Hepatocyte (in vitro differentiated cells): Measurements from ENCODE around the gene CYSRT1. TPM values are rescaled to one million over a fixed set of nuclear protein-coding genes. Genes with fewer than 3 reads are reported as not detected.

Source experiments
- DNase-seq: peaks from one replicate; pipeline ENCODE4 v3.0.0-alpha.2; 2016; ENCODE audit warnings: low spot score
- H2AFZ ChIP-seq: fragments of 200-600 bp; sonication (generic); 2 replicates; pipeline ENCODE4 v1.6.0; 2016; ENCODE audit warnings: antibody characterized with exemption, mild to moderate bottlenecking
- H3K27ac ChIP-seq: fragments of 200-600 bp; sonication (generic); 2 replicates; pipeline ENCODE4 v1.5.1; 2016; ENCODE audit warnings: mild to moderate bottlenecking
- H3K27me3 ChIP-seq: fragments of 200-600 bp; sonication (generic); 2 replicates; pipeline ENCODE4 v1.6.1; 2016
- H3K36me3 ChIP-seq: fragments of 200-600 bp; sonication (generic); replicated peaks from 2 replicates; pipeline ENCODE4 v1.5.1; 2016; ENCODE audit warnings: low read depth; ENCODE audit not compliant: insufficient read depth
- H3K4me1 ChIP-seq: fragments of 200-600 bp; sonication (generic); 2 replicates; pipeline ENCODE4 v1.5.1; 2016; ENCODE audit warnings: mild to moderate bottlenecking, moderate library complexity; ENCODE audit not compliant: insufficient read depth
- H3K4me2 ChIP-seq: fragments of 200-600 bp; sonication (generic); 2 replicates; pipeline ENCODE4 v1.6.0; 2016
- H3K4me3 ChIP-seq: fragments of 200-600 bp; sonication (generic); 2 replicates; pipeline ENCODE4 v1.5.1; 2016; ENCODE audit warnings: mild to moderate bottlenecking
- H3K79me2 ChIP-seq: fragments of 200-600 bp; sonication (generic); 2 replicates; pipeline ENCODE4 v1.6.0; 2017; ENCODE audit warnings: mild to moderate bottlenecking
- H3K9me2 ChIP-seq: fragments of 200-600 bp; sonication (generic); replicated peaks from 2 replicates; pipeline ENCODE4 v1.6.0; 2017; ENCODE audit warnings: mild to moderate bottlenecking; ENCODE audit not compliant: insufficient read depth
- H3K9me3 ChIP-seq: fragments of 200-600 bp; sonication (generic); 2 replicates; pipeline ENCODE4 v1.5.1; 2016; ENCODE audit warnings: low read depth, mild to moderate bottlenecking
- H4K20me1 ChIP-seq: fragments of 200-600 bp; sonication (generic); 2 replicates; pipeline ENCODE4 v1.6.0; 2016; ENCODE audit warnings: mild to moderate bottlenecking; ENCODE audit not compliant: insufficient read depth, poor library complexity, severe bottlenecking
- EZH2 ChIP-seq: fragments of 200-600 bp; sonication (generic); IDR thresholded peaks from 2 replicates; pipeline ENCODE4 v1.6.1; 2016; ENCODE audit warnings: antibody characterized with exemption, mild to moderate bottlenecking, borderline replicate concordance
- EZH2phosphoT487 ChIP-seq: fragments of 200-600 bp; sonication (generic); IDR thresholded peaks from one replicate; pipeline ENCODE4 v1.6.1; 2018; ENCODE audit warnings: antibody characterized with exemption, mild to moderate bottlenecking, low read depth, moderate library complexity; ENCODE audit not compliant: unreplicated experiment, severe bottlenecking
- WGBS: methylation state at CpG from one replicate; pipeline ENCODE4 v1.1.6; 2016; ENCODE audit warnings: low lambda C conversion rate; ENCODE audit errors: missing lambda C conversion rate; 5-methylcytosine and 5-hydroxymethylcytosine counted together
- polyA plus RNA-seq: library from polyadenylated mRNA; unstranded; fragments of >200 nt; fragmentation: Nextera tagmentation; extraction: Ambion mirVana; gene quantifications from 2 replicates; pipeline ENCODE4 v1.2.1, GENCODE V29; 2016
- total RNA-seq: library from RNA; depleted of rRNA; stranded (reverse); fragments of >200 nt; gene quantifications from 2 replicates; pipeline ENCODE4 v1.2.3, GENCODE V29; 2014
- TF ChIP-seq, protein P1 (sequence below): fragments of 200-600 bp; sonication (generic); IDR thresholded peaks from 2 replicates; pipeline ENCODE4 v1.5.1; 2016; ENCODE audit warnings: antibody characterized with exemption, mild to moderate bottlenecking; ENCODE audit not compliant: poor library complexity

CYSRT1 gene
- total and polyA plus RNA-seq, 2 experiments from 2014 or later, result 1.4 to 2.1 TPM

DNA sequence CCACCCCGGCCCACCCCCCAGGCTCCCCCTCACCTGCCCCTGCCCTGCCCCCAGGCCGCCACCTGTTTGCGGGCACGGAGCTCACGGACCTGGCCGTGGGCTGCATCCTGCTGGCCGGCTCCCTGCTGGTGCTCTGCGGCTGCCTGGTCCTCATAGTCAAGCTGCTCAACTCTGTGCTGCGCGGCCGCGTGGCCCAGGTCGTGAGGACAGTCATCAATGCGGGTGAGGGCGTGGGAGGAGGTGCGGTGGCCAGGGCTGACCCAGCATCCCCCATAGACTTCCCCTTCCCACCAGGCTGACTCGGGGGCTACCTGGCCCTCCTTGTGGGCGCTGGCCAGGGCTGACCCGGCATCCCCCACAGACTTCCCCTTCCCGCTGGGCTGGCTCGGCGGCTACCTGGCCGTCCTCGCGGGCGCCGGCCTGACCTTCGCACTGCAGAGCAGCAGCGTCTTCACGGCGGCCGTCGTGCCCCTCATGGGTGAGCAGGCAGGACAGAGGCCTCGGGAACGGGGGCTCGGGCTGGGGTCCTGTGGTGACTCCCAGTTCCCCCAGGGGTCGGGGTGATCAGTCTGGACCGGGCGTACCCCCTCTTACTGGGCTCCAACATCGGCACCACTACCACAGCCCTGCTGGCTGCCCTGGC, 9.2 kb downstream of the CYSRT1 start:
- peaks cover 41% of the 10 kb centered on the region for H3K4me1 ChIP-seq
- no peaks in the 10 kb centered on the region for H3K27me3 ChIP-seq
- no peak overlapping the region for H3K27ac ChIP-seq
- H3K9me3 ChIP-seq, result no peaks in the 10 kb centered on the region
- H3K36me3 ChIP-seq, result no peaks in the 10 kb centered on the region
- peaks cover 26% of the 10 kb centered on the region for H3K79me2 ChIP-seq
- H3K9me2 ChIP-seq, result no peaks in the 10 kb centered on the region
- H3K4me3 ChIP-seq, result no peak overlapping the region
- TF ChIP-seq EZH2phosphoT487 (no peak), EZH2 (no peak)
- TF ChIP-seq, protein P1, sequence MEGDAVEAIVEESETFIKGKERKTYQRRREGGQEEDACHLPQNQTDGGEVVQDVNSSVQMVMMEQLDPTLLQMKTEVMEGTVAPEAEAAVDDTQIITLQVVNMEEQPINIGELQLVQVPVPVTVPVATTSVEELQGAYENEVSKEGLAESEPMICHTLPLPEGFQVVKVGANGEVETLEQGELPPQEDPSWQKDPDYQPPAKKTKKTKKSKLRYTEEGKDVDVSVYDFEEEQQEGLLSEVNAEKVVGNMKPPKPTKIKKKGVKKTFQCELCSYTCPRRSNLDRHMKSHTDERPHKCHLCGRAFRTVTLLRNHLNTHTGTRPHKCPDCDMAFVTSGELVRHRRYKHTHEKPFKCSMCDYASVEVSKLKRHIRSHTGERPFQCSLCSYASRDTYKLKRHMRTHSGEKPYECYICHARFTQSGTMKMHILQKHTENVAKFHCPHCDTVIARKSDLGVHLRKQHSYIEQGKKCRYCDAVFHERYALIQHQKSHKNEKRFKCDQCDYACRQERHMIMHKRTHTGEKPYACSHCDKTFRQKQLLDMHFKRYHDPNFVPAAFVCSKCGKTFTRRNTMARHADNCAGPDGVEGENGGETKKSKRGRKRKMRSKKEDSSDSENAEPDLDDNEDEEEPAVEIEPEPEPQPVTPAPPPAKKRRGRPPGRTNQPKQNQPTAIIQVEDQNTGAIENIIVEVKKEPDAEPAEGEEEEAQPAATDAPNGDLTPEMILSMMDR, result no peak
- no peak for DNase-seq
- peak overlapping the region; percentile 82 for H3K4me2 ChIP-seq
- no peaks in the 10 kb centered on the region for H4K20me1 ChIP-seq
- WGBS, result 88% methylated on average over 38 of the region's 40 CpGs
- H2AFZ ChIP-seq, result no peak overlapping the region

DNA sequence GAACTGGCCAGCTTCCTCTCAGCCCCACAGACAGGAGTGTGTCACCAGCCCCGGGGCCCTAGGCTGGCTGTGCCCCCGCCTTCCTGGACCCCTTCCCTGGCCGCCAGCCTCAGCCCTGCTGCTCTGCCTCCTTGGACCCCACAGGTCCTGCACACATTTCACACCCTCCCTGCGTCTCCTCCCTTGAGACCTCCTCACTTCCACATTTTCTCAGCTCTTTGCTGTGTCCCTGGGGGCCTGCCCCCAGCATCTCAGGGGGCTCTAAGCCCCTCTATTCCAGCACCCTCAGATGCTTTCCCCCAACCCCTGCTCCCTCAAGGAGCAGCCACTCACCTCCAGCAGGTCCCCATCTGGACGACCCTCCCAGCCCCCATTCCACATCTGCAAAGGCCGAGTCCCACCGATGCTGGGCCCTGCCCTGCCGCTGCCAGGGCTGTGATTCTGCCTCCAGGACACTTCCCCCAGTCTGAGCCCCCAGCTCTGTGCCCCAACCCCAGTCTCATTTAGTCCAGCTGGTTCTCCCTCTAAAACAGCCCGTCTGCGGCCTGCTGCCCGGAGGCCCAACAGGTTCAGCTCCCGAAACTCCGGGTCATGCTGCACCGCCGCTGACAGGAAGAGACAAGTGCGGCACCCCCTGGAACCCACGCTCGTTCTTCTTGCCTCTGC, 9.9 kb downstream of the CYSRT1 start:
- peaks cover 33% of the 10 kb centered on the region for H3K79me2 ChIP-seq
- H3K4me2 ChIP-seq, result peak overlapping the region; percentile 82
- no peak overlapping the region for H3K4me3 ChIP-seq
- no peak for TF ChIP-seq EZH2
- no peak for DNase-seq
- no peak overlapping the region for H2AFZ ChIP-seq
- H3K27ac ChIP-seq, result no peak overlapping the region
- no peaks in the 10 kb centered on the region for H3K9me3 ChIP-seq
- H3K9me2 ChIP-seq, result no peaks in the 10 kb centered on the region
- H3K27me3 ChIP-seq, result no peaks in the 10 kb centered on the region
- 85% methylated on average over 17 of the region's 18 CpGs for WGBS
- peaks cover 40% of the 10 kb centered on the region for H3K4me1 ChIP-seq
- no peaks in the 10 kb centered on the region for H3K36me3 ChIP-seq
- no peaks in the 10 kb centered on the region for H4K20me1 ChIP-seq

DNA sequence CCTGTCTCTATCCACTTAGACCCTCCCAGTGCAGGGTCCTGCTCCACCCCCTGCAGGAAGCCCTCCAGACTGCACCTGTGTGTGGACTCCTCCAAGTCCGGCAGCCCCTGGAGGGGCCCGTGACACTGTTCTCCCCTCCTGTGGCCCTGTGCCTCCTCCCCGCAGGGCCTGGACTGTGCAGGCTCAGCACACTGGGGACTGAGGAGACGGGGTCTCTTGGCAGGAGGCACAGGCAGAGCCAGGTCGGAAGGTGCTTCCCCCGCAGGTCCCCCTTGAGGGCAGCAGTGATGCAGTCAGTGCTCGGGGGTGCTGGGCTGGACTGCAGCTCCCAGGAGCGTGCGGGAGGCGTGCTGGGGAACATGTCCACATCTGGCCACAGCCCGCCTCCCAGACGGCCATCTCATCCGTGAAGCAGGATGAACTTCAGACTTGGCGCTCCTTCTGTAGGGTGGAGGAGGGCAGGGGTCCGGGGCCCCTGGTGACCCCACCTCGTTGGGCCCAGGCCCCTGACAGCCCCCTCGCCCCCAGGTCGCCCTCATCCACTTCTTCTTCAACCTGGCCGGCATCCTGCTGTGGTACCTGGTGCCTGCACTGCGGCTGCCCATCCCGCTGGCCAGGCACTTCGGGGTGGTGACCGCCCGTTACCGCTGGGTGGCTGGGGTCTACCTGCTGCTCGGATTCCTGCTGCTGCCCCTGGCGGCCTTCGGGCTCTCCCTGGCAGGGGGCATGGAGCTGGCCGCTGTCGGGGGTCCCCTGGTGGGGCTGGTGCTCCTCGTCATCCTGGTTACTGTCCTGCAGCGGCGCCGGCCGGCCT, 10.7 kb downstream of the CYSRT1 start:
- Histone ChIP-seq H3K9me2 (no peaks in the 10 kb centered on the region), H3K4me3 (no peak overlapping the region), H3K79me2 (peaks cover 33% of the 10 kb centered on the region), H4K20me1 (no peaks in the 10 kb centered on the region), H3K4me2 (peak overlapping the region; percentile 82), H3K27ac (peak overlapping the region; percentile 57), H3K36me3 (no peaks in the 10 kb centered on the region), H3K9me3 (no peaks in the 10 kb centered on the region), H3K4me1 (peaks cover 33% of the 10 kb centered on the region), H2AFZ (no peak overlapping the region), H3K27me3 (no peaks in the 10 kb centered on the region)
- TF ChIP-seq, protein P1, result peak; percentile 5
- no peak for TF ChIP-seq EZH2
- no peak for DNase-seq
- 83% methylated on average over 29 of the region's 35 CpGs for WGBS
